ENCODE results near the gene NT5C1B.

The NT5C1B gene

GRCh38 chr2:18551169-18551568 lies 38.2 kb downstream of the NT5C1B start:
- no peak for DNase-seq (ENCODE audit: low read depth)

DNA sequence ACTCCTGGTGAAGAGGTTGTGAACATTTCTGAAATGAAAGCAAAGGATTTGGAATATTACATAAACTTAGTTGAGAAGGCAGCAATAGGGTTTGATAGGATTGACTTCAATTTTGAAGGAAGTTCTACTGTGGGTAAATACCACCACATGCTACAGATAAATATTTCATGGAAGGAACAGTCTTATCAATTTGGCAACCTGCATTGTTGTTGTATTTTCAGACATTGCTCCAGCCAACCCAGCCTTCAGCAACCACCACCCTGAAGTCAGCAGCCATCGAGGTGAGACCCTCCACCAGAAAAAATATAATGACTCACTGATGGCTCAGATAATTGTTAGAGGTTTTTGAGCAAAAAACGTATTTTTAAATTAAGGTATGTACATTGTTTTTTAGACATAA lies 38.9 kb downstream of the NT5C1B start:
- DNase-seq (ENCODE audit: low read depth): no peak

- DNase-seq (ENCODE audit: low read depth): no peak
These were observed 40.3 kb downstream of the NT5C1B start for GRCh38 chr2:18549083-18549482.

DNA sequence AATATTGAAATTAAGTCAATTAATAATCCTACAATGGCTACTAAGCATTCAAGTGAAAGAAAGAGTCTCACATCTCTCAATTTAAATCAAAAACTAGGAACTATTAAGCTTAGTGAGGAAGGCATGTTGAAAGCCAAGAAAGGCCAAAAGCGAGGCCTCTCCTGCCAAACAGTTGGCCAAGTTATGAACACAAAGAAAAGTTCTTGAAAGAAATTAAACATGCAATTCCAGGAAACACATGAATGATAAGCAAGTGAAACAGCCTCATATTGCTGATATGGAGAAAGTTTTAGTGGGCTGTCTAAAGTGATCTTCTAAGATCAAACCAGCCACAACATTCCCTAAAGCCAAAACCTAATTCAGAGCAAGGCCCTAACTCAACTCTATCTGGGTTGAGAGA lies 40.7 kb downstream of the NT5C1B start:
- no peak for DNase-seq (ENCODE audit: low read depth)

DNA sequence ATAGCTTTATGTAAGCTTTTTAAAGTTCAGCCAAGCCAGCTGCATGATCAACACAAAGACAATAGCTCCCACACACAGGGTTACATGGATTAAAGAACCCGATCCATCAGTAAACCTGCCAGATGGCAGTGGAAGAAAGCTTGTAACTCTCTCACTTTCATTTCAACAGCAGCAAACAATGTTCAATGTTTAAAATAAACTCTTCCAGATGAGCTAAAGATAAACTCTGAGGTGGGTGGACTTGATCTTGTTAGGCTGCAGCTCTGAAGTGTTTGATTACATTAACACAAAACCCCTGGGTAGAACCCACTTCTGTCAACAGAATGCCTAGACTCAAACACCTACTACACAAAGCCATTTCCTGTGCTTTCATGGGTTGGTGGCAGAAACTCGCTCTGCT lies 42.8 kb downstream of the NT5C1B start:
- no peak for DNase-seq (ENCODE audit: low read depth)

DNA sequence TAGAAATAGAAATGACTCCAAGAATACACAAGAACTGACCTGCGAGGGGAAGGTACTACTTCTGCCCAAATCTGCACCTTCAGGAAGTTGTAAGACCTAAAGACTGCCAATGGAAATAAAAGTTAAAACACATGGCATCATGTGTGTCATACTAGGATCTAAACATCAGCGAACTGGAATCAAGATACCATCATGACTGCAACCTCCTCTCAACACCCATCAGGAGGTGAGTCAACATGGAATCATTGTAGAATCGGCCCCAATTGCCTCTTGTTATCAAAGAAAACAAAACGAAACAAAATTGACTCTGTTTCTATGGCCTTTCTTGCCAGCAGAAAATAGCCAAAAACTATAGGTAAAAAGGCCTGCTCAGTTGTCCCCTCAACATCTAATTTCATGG lies 44.0 kb downstream of the NT5C1B start:
- DNase-seq (ENCODE audit: low read depth): no peak

- no peak for DNase-seq (ENCODE audit: low read depth)
These were observed 45.2 kb downstream of the NT5C1B start for GRCh38 chr2:18544171-18544570.

- no peak for DNase-seq (ENCODE audit: low read depth)
These were observed 48.5 kb downstream of the NT5C1B start for GRCh38 chr2:18540872-18541271.

DNA sequence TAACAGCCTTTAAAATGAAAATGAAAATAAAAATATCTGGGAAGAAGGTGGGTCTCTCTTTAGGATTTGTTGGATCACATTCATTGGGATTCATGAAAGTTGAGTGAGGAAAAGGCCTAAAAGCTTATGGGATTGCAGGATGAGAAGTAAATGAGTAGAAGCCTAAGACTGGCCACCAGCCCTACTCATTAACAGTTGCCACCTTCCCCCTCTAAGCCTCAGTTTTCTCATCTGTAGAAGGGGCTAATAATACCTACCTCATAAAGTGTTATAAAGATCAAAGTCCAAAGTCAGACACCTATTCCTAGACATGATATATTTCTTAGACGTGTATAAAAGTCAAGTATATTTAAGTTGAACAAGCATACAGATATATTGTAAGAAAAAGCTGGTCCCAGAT lies 52.7 kb downstream of the NT5C1B start:
- DNase-seq (ENCODE audit: low read depth): no peak

DNA sequence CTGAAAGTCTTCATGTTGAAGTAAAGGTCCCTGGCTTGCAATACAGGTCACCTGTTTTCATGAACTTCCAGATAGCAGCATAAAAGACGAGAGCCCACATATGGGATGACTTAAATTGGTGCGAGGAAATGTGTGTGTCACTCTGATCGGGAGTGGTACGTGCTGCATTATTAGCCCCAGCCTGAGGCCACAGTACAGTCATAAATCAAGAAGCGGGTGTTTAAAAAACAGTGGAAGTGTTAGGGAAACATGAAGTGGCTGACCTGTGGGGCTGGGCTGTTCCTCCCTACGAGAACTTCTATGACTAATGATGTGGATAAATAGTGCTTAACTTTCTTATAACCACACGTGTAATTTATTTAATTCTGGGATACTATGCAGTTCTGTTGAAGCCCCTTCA lies 53.3 kb downstream of the NT5C1B start:
- no peak for DNase-seq (ENCODE audit: low read depth)

- no peak for DNase-seq (ENCODE audit: low read depth)
These were observed 58.2 kb downstream of the NT5C1B start for GRCh38 chr2:18531194-18531593.

- no peak for DNase-seq (ENCODE audit: low read depth)
These were observed 61.5 kb downstream of the NT5C1B start for GRCh38 chr2:18527822-18528221.

DNA sequence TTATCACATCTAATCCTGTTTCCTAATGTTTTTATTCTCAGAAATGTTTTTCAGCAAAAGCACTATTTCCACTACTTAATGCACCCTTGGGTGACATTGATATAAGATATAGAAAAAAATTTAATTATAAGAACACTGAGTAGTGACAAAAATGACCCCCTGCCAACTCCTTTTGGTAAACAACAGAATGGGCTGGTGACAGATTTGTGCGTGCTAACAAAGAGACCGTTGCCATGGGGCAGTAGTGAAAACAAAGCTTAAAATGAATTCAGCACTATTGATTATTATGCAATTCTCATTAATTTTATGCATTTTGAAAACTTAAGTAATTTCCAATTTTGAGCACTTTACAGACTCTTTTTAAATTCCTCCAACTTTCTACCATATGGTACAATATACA lies 62.0 kb downstream of the NT5C1B start:
- no peak for DNase-seq (ENCODE audit: low read depth)

DNA sequence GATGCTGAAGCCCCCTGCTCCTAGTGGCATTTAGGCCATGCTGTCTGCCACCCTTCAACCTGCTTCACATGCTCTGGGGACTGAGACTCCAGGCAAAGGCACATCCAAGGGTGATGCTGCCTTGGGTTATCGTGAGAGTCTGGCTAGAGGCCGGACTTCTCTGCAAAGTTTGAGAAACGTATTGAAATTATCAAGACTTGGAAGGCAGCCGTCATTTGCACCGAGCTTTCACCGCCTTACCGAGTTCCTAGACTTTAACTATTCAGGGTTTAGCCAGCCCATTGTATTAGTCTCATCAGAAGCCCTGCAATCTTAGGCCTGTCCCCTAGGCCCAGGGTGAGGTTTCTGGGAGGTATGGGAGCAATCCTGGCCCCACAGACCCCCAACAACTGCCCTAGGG lies 62.9 kb downstream of the NT5C1B start:
- DNase-seq (ENCODE audit: low read depth): no peak

DNA sequence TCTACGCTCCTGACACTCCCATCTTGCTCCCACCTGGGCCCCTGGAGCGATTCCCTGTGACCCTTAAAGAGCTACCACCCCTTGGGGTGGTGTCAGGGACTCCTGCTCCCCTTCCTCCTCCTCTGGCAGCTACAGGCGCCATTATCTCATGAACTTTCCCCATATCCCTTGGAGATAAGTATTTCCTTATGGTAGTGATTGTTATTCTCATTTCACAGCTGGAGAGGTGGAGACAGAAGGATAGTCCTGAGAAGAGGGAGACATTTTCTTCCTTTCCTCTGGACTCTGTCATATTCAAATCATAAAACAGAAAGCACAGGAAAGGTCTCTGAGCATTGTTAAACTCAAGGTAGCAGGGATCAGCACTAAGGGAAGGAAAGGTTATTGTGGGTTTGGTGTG lies 63.5 kb downstream of the NT5C1B start:
- no peak for DNase-seq (ENCODE audit: low read depth)

- no peak for DNase-seq (ENCODE audit: low read depth)
These were observed 64.1 kb downstream of the NT5C1B start for GRCh38 chr2:18525236-18525635.

DNA sequence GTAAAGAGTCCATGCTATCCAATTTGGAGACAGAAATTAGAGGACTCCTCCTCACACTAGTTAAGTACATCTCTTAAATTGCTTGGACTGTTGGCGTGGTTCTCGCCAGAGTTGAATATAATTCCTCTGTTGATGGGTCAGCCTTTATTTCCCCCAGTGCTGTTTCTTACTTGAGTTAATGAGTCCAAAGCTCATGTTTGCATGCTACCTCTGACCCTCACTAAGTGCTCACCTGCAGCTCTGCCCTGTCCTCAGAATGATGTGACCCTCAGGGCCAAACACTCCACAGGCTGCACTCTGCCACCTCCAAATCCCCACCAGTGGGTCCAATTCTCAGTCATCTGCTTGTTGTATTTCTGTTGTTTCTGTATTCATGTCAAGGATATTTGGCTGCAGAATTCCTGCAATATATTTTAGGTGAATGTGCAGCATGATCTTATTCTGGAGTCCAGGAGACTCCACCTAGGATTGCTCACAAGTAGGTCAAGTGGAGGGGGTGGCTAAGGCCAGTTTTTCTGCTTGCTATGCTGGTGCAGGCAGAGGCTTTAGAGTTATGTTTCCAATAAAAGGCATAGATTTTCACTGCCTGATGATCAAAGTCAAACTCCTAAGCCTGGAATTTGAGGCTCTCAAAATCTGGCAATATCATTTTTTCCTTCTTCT lies 66.8 kb downstream of the NT5C1B start:
- no peak for DNase-seq (ENCODE audit: low read depth)

DNA sequence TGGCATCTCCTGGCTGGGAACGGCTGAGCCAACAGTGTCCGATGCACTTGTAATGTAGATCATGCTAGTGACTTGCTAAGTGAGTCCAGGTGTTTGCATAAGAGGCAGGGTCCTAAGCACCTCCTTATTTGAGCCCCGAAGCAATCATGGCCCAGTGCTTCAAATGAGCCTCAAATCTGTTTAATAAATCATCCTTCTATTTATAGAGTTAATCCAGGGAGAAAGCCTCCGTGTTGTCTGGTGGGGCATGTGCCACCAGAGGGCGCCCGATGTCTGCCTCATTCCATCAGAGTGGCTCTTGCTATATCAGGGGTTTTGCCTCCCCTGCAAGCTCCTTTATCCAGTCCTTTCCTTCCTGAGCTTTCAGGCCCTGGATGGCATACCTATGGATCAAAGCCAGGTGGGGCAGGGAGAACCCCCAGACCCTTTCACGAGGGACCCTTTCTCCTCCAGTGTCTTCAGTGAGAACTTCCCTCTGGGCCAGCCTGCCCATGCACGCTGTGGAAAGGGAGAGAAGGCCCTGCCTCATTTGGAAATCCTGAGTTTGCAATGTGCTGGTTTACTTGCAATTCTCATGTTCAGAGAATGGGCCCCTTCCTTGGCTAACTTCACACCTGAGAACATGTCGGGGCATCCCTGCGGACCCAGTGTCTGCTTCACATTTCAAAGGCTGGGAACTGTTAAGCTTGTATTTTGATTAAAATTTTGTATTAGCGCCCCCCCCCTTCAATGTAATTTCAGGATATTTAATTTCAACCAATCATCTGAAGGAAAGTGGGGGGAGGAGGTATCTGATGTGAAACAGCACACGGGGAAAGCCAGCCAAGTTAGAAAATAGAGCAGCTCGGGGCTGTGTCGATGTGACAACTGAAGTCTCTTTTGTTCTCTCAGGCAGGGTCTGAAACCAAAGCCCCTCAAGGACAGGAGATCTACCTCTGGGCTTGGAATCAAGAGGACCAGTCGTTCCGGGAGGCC lies 68.6 kb downstream of the NT5C1B start:
- DNase-seq (ENCODE audit: low read depth): peak; percentile 72

- no peak for DNase-seq (ENCODE audit: low read depth)
These were observed 69.4 kb downstream of the NT5C1B start for GRCh38 chr2:18519914-18520450.

DNA sequence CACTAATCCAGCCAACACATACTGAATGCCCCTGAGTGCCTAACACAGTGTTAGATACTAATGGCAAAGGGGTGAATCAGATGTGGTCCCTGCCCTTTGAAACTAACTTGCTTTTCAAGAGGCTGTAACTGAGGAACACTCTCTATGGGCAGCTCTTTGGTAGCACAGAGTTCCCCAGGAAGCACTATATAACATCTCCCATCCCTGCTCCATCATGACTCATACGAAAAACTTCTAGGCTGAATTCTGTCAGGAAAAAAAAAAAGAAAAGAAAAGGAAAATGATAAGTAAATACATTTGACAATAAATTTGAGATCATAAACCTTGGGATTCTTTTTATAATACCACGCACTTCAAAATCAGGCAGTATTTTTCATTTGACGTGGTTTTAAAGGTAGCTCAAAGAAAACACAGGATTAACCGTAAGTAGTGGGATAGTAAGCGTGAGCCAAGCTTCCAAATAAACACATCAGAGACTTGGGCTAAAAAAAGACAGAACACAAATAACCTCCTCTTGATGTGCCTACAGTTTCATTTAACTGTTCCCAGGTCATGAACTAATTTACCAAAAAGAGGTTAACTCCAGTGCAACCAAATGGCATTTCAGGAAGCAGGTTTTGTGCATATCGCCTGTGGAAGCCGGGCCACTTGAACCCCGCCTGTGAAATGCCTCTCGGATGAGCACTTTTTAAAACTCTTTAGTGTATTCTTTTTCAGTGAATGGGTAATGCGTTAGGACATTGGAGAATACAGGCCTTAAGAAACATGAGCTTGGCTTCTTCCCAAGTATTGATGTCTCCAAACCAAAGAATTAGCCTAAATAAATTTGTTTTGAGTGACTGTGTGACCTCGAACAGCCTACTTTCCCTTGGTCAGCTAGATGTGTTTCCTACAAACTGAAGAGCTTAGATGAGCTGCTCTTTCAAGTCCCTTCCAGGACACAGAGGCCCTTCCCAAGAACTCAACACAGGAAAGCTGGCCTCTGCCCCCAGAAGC lies 71.0 kb downstream of the NT5C1B start:
- DNase-seq (ENCODE audit: low read depth): no peak

DNA sequence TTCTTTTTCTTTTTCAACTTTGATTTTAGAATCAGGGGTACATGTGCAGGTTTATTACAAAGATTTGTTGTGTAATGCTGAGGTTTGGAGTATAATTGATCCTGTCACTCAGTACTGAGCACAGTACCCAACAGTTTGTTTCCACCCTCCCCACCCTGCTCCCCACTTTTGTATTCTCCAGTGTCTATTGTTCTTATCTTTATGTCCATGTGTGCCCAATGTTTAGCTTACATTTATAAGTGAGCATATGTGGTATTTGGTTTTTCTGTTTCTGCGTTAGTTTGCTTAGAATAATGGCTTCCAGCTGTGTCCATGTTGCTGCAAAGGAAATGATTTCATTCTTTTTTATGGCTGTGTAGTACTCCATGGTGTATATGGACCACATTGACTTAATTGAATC lies 72.0 kb downstream of the NT5C1B start:
- DNase-seq (ENCODE audit: low read depth): no peak

- DNase-seq (ENCODE audit: low read depth): no peak
These were observed 73.3 kb downstream of the NT5C1B start for GRCh38 chr2:18516112-18516511.

All from activated T-cell treated with anti-CD3 and anti-CD28 coated beads for 1 hour (primary cell).